ENCODE measurements around the gene SPNS2. TPM values are rescaled to one million over a fixed set of nuclear protein-coding genes. Genes with fewer than 3 reads are reported as not detected.

SPNS2 gene
- total RNA-seq, 4 donors from 2014 or later = 6.0 to 46.0 (median 22.6) TPM

DNA sequence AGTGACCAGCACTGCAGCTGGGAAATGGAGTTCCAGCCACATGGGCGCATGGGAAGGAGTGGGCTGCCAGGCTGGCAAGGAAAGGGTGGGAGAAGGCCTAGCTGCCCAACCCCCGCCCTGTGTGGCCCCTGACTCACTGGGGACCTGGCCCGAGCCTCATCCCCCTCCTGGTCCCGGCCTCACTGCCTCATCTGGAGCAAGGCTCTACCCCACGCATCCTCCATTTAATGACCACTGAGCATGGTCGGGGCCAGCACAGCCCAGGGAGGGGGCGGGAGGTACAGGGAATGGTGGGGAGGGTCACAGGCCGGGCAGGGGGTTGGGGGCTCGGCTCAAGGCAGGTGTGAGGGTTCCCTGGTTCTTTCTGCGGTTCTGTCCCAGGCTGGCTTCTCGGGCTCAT is 16.1 kb downstream of the SPNS2 start:
- no peak for TF ChIP-seq CTCF (IDR thresholded peaks at IDR 0.05)
- ATAC-seq (ENCODE audit: low FRiP score) (no peak), DNase-seq (ENCODE audit: low spot score) (no peak)

DNA sequence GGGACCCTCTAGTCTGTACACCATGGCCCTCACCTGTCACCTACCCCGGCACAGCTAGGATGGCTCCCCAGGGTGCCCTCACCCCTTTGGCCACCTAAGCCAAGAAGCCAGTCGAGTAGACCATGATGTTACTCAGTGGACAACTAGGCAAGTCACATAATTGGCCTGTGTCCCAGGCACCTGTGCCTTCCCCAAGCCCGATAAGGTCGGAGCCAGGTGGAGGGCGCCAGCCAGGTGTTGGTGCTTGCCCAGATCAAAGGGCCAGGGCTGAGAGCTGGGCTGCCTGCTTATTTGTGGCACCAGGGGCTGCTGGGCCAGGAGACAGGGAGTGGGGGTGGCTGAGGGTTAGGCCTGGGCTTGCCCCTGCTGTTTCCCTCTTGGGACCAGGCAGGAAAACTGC is 16.8 kb downstream of the SPNS2 start:
- TF ChIP-seq CTCF (IDR thresholded peaks at IDR 0.05) = no peak
- no peak for ATAC-seq (ENCODE audit: low FRiP score)
- DNase-seq (ENCODE audit: low spot score) = no peak

DNA sequence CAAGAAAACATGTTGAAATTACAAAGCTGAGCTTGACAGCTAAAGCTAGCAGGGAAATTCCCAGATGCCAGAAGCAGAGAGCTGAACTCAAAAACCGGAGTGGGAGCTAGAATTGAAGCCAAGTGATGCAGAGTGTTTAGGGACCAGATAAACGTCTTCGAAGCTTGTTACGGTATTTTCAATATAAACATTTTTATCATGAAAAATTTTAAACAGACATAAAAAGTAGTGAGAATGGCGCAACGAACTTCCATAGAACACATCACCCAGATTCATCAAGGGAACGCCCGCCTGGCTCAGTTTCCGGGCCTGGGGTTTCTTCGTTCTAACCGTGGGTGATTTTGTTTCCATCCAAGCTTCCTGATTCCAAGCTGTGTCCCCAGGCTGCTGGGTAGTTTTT is 18.1 kb downstream of the SPNS2 start:
- TF ChIP-seq CTCF (IDR thresholded peaks at IDR 0.05) = no peak
- DNase-seq (ENCODE audit: low spot score) = no peak
- no peak for ATAC-seq (ENCODE audit: low FRiP score)

- no peak for TF ChIP-seq CTCF (IDR thresholded peaks at IDR 0.05)
- DNase-seq (ENCODE audit: low spot score) (no peak), ATAC-seq (ENCODE audit: low FRiP score) (no peak)
These were observed 20.2 kb downstream of the SPNS2 start for GRCh38 chr17:4518901-4519300.

DNA sequence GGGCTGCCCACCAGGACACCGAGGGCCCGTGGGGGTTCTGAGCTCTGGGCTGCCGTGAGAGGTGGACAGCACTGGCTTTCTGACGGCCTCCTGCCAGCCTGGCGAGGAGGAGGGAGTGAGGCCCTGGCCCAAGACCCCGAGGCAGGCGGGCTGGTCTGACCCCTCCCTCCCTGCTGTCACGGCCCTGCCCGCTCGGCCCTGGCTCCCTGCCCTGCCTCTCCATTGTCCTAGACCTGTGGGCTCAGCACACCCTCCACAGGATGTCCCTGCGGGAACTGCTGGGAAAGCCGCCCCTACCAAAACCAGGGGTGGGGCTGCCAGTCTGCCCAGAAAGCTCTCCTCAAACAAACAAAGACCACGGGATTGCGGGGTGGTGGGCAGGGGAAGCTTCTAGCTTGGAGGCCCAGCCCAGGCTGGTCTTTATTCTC is 20.7 kb downstream of the SPNS2 start:
- DNase-seq (ENCODE audit: low spot score) (no peak), ATAC-seq (ENCODE audit: low FRiP score) (no peak)
- TF ChIP-seq CTCF (IDR thresholded peaks at IDR 0.05) = no peak

DNA sequence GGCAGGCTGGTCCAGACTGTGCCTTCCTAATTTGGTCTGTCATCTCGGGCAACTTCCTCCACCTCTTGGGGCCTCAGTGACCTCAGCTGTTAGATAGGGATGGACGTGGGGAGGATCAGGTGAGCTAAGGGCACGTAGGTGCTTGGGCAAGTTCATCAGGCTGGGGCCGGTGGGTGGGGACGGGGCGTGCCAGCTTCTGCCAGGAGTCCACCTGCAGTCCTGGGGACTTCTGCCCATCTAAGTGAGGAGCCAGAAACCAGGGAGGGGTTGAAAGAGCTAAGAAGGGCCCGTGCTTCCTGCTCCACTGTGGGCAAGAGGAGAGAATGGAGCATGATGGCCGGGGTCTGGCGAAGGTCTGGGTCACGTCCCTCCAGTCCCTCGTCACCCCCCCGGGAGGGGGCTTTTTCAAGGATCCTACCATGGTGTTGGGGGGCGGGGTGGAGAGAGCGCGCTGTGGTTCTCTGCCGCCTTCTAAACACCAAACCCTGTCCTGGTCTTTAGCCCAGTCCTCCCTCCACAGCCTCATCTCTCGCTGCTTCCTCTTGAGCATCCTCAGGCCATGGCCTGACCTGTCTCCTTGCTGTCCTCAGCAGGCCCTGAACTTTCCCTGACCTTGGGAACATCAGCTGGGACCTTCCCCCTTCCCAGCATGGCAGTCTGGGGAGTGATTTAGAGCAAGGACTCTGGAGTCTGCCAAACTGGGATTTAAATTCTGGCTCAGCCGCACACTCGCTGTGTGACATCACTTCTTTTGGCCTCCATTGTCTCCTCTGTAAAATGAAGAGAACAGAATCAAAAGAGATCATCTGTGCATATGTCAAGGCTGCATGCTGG is 21.6 kb downstream of the SPNS2 start:
- no peak for ATAC-seq (ENCODE audit: low FRiP score)
- no peak for TF ChIP-seq CTCF (IDR thresholded peaks at IDR 0.05)
- DNase-seq (ENCODE audit: low spot score) = no peak

Data from omental fat pad (tissue), 4 donors.